ENCODE measurements around the gene FUT4. TPM values are rescaled to one million over a fixed set of nuclear protein-coding genes. Genes with fewer than 3 reads are reported as not detected.

FUT4 gene
- total RNA-seq, 1 donor from 2014 or later, result 13.4 TPM

GRCh38 chr11:94507485-94507884 lies 36.2 kb upstream of the FUT4 start:
- TF ChIP-seq, protein P1, sequence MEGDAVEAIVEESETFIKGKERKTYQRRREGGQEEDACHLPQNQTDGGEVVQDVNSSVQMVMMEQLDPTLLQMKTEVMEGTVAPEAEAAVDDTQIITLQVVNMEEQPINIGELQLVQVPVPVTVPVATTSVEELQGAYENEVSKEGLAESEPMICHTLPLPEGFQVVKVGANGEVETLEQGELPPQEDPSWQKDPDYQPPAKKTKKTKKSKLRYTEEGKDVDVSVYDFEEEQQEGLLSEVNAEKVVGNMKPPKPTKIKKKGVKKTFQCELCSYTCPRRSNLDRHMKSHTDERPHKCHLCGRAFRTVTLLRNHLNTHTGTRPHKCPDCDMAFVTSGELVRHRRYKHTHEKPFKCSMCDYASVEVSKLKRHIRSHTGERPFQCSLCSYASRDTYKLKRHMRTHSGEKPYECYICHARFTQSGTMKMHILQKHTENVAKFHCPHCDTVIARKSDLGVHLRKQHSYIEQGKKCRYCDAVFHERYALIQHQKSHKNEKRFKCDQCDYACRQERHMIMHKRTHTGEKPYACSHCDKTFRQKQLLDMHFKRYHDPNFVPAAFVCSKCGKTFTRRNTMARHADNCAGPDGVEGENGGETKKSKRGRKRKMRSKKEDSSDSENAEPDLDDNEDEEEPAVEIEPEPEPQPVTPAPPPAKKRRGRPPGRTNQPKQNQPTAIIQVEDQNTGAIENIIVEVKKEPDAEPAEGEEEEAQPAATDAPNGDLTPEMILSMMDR (IDR thresholded peaks at IDR 0.05; ENCODE audit: insufficient read depth, low read length, poor library complexity, severe bottlenecking), result no peak
- H3K27me3 ChIP-seq (ENCODE audit: control insufficient read depth, insufficient read depth, low read length), result no peaks in the 10 kb centered on the region
- H3K4me3 ChIP-seq (ENCODE audit: low read depth, low read length), result no peak overlapping the region
- DNase-seq (ENCODE audit: low read depth), result no peak
- H3K36me3 ChIP-seq (ENCODE audit: control insufficient read depth, insufficient read depth, low read length), result no peaks in the 10 kb centered on the region

- TF ChIP-seq, protein P1 (IDR thresholded peaks at IDR 0.05; ENCODE audit: insufficient read depth, low read length, poor library complexity, severe bottlenecking), result no peak
- H3K4me3 ChIP-seq (ENCODE audit: low read depth, low read length), result peak within 1 kb of the TSS; percentile 54
- DNase-seq (ENCODE audit: low read depth), result no peak
- H3K36me3 ChIP-seq (ENCODE audit: control insufficient read depth, insufficient read depth, low read length), result no peaks in the 10 kb centered on the region
- H3K27me3 ChIP-seq (ENCODE audit: control insufficient read depth, insufficient read depth, low read length), result no peaks in the 10 kb centered on the region
These were observed 31.6 kb upstream of the FUT4 start, which contains the start of gene C11orf97 for GRCh38 chr11:94511932-94512781. C11orf97 (plus strand) TSS chr11:94512461; CDS start chr11:94512529, 68 bp downstream.

DNA sequence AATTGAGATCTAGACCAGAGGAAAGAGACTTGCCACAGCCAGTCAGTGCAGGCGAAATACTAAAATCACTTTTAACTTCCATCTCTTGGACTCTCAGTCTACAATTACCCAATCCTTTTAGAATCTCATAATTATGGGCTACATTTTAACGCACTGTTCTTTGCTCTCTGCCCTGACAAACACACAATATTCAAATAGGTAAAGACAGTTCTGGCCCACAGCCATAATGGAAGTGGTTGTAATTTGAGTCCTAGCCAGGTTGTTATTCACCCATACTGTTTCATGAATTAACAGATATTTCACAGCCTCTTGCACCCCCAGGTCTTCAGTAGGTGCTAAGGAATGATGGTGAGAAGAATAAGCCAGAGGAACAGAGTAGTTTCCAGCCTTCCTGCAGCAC lies 30.6 kb upstream of the FUT4 start:
- Histone ChIP-seq H3K36me3 (ENCODE audit: control insufficient read depth, insufficient read depth, low read length) (no peaks in the 10 kb centered on the region), H3K27me3 (ENCODE audit: control insufficient read depth, insufficient read depth, low read length) (no peaks in the 10 kb centered on the region), H3K4me3 (ENCODE audit: low read depth, low read length) (no peak overlapping the region)
- DNase-seq (ENCODE audit: low read depth), result no peak
- TF ChIP-seq, protein P1 (IDR thresholded peaks at IDR 0.05; ENCODE audit: insufficient read depth, low read length, poor library complexity, severe bottlenecking), result no peak

DNA sequence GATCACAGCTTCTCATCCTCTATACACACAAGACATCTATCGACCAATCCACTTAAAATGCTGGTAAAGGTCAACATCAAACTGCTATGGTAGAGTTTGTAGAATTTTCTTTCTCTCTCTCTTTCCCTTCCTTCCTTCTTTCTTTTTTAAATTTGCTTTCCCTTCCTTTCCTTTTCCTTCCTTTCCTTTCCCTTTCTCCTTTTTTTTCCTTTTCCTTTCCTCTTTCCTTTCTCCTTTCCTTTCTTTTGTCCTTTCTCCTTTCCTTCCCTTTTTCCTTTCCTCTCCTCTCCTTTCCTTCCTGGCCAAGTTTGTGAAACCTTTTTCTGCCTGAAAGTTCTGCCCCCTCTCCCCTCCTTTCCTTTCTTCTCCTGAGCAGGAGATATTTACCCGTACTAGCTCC lies 28.3 kb upstream of the FUT4 start:
- Histone ChIP-seq H3K27me3 (ENCODE audit: control insufficient read depth, insufficient read depth, low read length) (no peaks in the 10 kb centered on the region), H3K36me3 (ENCODE audit: control insufficient read depth, insufficient read depth, low read length) (no peaks in the 10 kb centered on the region), H3K4me3 (ENCODE audit: low read depth, low read length) (no peak overlapping the region)
- no peak for DNase-seq (ENCODE audit: low read depth)
- TF ChIP-seq, protein P1 (IDR thresholded peaks at IDR 0.05; ENCODE audit: insufficient read depth, low read length, poor library complexity, severe bottlenecking), result no peak

GRCh38 chr11:94516725-94517124 lies 27.0 kb upstream of the FUT4 start:
- TF ChIP-seq, protein P1 (IDR thresholded peaks at IDR 0.05; ENCODE audit: insufficient read depth, low read length, poor library complexity, severe bottlenecking), result no peak
- DNase-seq (ENCODE audit: low read depth), result no peak
- H3K4me3 ChIP-seq (ENCODE audit: low read depth, low read length), result no peak overlapping the region

More at GRCh38 chr11:94516725-94517124, 27.0 kb upstream of the FUT4 start:
- H3K36me3 ChIP-seq (ENCODE audit: control insufficient read depth, insufficient read depth, low read length), result no peaks in the 10 kb centered on the region
- no peaks in the 10 kb centered on the region for H3K27me3 ChIP-seq (ENCODE audit: control insufficient read depth, insufficient read depth, low read length)
